Nephron progenitor cell (in vitro differentiated cells): ENCODE data around the gene SLC34A2.

Experiments used
- DNase-seq: peaks from one replicate; pipeline ENCODE4 v3.0.0; 2021
- H3K27ac Mint-ChIP-seq: 2 replicates; pipeline ENCODE4 v1.8.0; 2021; ENCODE audit warnings: mild to moderate bottlenecking, moderate library complexity, mixed read lengths
- H3K27me3 Mint-ChIP-seq: 2 replicates; pipeline ENCODE4 v1.8.0; 2021; ENCODE audit warnings: mild to moderate bottlenecking, low read depth, mixed read lengths; ENCODE audit not compliant: poor library complexity
- H3K36me3 Mint-ChIP-seq: 2 replicates; pipeline ENCODE4 v1.8.0; 2021; ENCODE audit warnings: low read depth, mixed read lengths
- H3K4me1 Mint-ChIP-seq: 2 replicates; pipeline ENCODE4 v1.8.0; 2021; ENCODE audit warnings: mixed read lengths
- H3K4me3 Mint-ChIP-seq: 2 replicates; pipeline ENCODE4 v1.8.0; 2021; ENCODE audit warnings: mild to moderate bottlenecking, moderate library complexity, mixed read lengths
- H3K9me3 Mint-ChIP-seq: 2 replicates; pipeline ENCODE4 v1.8.0; 2021; ENCODE audit warnings: mild to moderate bottlenecking, moderate library complexity, mixed read lengths
- CTCF ChIP-seq: fragments of 200-600 bp; sonication (generic); IDR thresholded peaks from 2 replicates; pipeline ENCODE4 v1.5.0; 2021; ENCODE audit warnings: antibody characterized with exemption

The SLC34A2 gene

GRCh38 chr4:25712611-25713010 is 57.0 kb downstream of the SLC34A2 start:
- DNase-seq: no peak
- Mint-ChIP-seq H3K4me1 (no peaks in the 10 kb centered on the region), H3K27ac (peak overlapping the region; percentile 33), H3K4me3 (no peak overlapping the region), H3K36me3 (peaks cover 4% of the 10 kb centered on the region), H3K27me3 (peaks cover 9% of the 10 kb centered on the region), H3K9me3 (peaks cover 11% of the 10 kb centered on the region)
- TF ChIP-seq CTCF: no peak

GRCh38 chr4:25713812-25714211 is 58.2 kb downstream of the SLC34A2 start:
- peaks cover 8% of the 10 kb centered on the region for H3K9me3 Mint-ChIP-seq
- peaks cover 7% of the 10 kb centered on the region for H3K27me3 Mint-ChIP-seq
- TF ChIP-seq CTCF: no peak
- no peak overlapping the region for H3K27ac Mint-ChIP-seq
- no peaks in the 10 kb centered on the region for H3K4me1 Mint-ChIP-seq
- H3K36me3 Mint-ChIP-seq: peaks cover 4% of the 10 kb centered on the region
- no peak for DNase-seq
- no peak overlapping the region for H3K4me3 Mint-ChIP-seq

DNA sequence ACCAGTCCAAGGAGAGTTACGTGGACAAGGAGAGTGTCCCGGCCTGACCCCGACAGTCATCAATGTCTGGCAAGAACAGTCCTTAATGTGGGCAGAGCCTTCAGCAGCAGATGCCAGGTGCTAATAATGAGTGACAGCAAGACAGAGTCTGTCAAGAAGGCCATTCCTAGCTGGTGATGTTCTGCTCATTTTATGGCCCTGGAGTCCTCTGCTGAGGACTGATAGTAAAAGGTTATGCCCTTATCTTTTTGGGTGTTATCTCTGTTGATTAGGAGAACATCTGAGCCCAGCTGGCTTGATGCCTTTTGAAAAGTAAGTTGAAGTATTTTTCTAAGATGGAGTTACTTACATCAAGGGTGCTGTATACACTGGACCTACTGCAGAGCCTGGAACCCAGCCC is 67.3 kb downstream of the SLC34A2 start:
- H3K4me3 Mint-ChIP-seq: no peak overlapping the region
- H3K9me3 Mint-ChIP-seq: peaks cover 16% of the 10 kb centered on the region
- no peak for TF ChIP-seq CTCF
- no peak overlapping the region for H3K27ac Mint-ChIP-seq
- DNase-seq: no peak
- peaks cover 15% of the 10 kb centered on the region for H3K4me1 Mint-ChIP-seq
- H3K36me3 Mint-ChIP-seq: no peaks in the 10 kb centered on the region
- H3K27me3 Mint-ChIP-seq: no peaks in the 10 kb centered on the region

- no peak overlapping the region for H3K4me3 Mint-ChIP-seq
- no peak overlapping the region for H3K27ac Mint-ChIP-seq
- TF ChIP-seq CTCF: no peak
- H3K9me3 Mint-ChIP-seq: peaks cover 16% of the 10 kb centered on the region
- no peak for DNase-seq
- peaks cover 19% of the 10 kb centered on the region for H3K4me1 Mint-ChIP-seq
- H3K27me3 Mint-ChIP-seq: no peaks in the 10 kb centered on the region
- H3K36me3 Mint-ChIP-seq: no peaks in the 10 kb centered on the region
These were observed 67.8 kb downstream of the SLC34A2 start for GRCh38 chr4:25723409-25723808.

DNA sequence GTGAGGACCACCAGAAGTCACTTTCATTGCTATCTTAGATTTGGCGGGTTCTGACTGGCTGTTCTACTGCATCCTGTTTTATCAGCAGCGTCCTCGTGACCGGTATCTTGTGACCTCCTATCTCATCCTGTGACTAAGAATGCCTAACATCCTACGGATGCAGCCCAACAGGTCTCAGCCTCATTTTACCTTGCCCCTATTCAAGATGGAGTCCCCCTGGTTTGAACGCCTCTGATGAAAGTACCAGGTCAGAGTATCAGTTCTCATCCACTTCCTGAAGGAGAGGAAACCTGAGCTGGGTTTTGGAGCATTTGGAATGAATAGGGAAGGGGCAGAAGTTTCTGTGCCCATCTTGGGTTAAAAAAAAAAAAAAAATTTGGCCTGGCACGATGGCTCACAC is 70.2 kb downstream of the SLC34A2 start:
- H3K36me3 Mint-ChIP-seq: no peaks in the 10 kb centered on the region
- H3K27me3 Mint-ChIP-seq: peaks cover 3% of the 10 kb centered on the region
- no peak overlapping the region for H3K27ac Mint-ChIP-seq
- no peak overlapping the region for H3K4me3 Mint-ChIP-seq
- no peak for TF ChIP-seq CTCF
- peaks cover 44% of the 10 kb centered on the region for H3K4me1 Mint-ChIP-seq
- H3K9me3 Mint-ChIP-seq: peaks cover 16% of the 10 kb centered on the region
- DNase-seq: no peak

GRCh38 chr4:25727711-25728493 is 72.3 kb downstream of the SLC34A2 start:
- H3K9me3 Mint-ChIP-seq: peaks cover 10% of the 10 kb centered on the region
- peak overlapping the region; percentile 97 for H3K27ac Mint-ChIP-seq
- TF ChIP-seq CTCF: no peak
- H3K27me3 Mint-ChIP-seq: peaks cover 8% of the 10 kb centered on the region
- H3K4me1 Mint-ChIP-seq: peaks cover 56% of the 10 kb centered on the region
- DNase-seq: peak; percentile 35
- H3K4me3 Mint-ChIP-seq: peak overlapping the region; percentile 39
- H3K36me3 Mint-ChIP-seq: no peaks in the 10 kb centered on the region
